Activated naive CD4-positive, alpha-beta T cell treated with Interleukin-2 at 50 U/mL for 16 hours (primary cell): ENCODE data around the gene TTC28.
A peak's percentile ranks its signal among the peaks of the same experiment; 100 is the strongest.

Source experiments
- DNase-seq: peaks from one replicate; pipeline ENCODE4 v3.0.0-alpha.2; 2020

TTC28 gene

GRCh38 chr22:28030473-28030872 lies 649.2 kb downstream of the TTC28 start:
- no peak for DNase-seq

GRCh38 chr22:28029956-28030355 lies 649.7 kb downstream of the TTC28 start:
- no peak for DNase-seq

GRCh38 chr22:28029201-28029948 lies 650.3 kb downstream of the TTC28 start:
- no peak for DNase-seq

DNA sequence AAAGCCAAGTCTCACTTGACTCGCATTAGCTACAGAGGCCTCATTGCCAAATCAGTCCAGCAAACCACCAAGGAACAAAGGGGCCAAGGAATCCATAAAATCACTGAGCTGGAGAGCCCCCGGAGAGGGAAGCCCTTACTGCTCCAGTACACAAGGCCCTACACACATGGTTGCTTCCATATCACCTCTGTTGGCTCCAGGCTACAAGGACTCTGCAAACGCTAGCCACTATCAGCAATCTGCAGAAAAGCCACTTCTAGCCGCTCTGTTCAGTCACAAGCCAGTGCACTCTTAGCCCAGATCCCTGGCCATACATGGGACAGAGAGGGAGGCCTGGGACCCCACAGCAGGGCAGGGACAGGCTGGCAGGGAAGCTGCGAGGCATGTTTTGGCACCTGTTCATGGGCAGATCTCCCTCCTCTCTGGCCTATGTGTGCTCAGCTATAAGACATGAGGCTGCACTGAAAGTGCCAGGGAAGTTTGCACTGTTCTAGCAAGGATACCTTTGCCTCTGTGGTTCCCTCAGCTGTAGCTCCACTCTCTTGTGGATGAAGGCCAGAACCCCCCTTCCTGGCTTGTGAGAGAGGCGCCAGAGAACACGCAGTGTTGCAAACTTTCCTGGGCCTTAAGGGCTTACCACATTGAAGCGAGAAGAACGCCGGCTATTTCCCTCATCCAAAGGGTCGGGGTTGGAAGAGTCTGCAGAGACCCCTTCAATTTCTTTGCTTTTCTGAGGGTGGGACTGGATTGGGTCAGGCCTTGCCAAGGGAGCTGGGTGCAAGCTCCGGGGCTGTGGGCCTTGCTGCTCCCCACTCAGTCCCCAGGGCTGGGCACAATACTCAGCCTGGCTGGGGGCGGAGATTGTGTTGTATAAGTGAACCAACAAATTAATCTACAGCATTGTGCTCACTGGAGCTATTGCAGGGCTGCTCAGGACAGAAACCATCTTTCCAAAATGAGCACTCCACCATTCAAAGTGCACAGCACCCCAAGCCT lies 651.9 kb downstream of the TTC28 start:
- no peak for DNase-seq

DNA sequence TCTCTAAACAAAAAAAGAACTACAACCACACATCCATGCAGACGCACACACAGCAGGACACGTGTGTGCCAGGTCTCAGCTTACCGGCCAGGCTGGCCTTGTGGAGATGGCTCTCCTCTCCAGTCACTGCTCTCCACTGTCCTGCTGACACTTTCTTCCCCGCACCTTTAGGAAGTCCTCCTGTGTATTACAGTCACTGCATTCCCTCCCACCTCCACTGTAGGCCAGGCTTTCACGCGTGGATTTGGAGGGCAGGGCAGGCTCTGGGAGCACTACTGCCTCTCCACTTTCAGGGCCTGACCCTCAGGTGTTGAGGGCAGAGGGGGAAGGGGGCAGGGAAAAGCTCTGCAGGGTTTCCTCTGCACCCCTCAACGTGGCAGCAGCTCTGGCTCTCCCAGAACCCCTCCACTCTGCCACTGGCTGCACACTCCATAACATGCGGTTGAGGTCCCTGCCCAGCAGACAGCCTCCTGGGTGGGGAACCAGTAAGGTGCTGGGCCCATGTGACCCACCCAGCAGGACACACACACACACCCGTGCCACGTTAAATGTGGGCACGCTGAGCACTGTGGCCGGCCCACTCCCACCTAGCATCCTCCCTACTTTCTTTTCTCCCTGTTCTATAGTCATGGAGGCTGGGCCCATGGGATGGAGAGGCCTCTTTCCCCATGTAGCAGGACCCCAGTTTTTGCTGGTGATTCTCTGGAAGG lies 653.6 kb downstream of the TTC28 start:
- DNase-seq = no peak

- DNase-seq = no peak
These were observed 654.3 kb downstream of the TTC28 start for GRCh38 chr22:28025333-28025732.

GRCh38 chr22:28024422-28024888 lies 655.2 kb downstream of the TTC28 start:
- DNase-seq = no peak

GRCh38 chr22:28023774-28024173 lies 655.9 kb downstream of the TTC28 start:
- no peak for DNase-seq

- no peak for DNase-seq
These were observed 656.6 kb downstream of the TTC28 start for GRCh38 chr22:28023036-28023435.

GRCh38 chr22:28021998-28022660 lies 657.5 kb downstream of the TTC28 start:
- DNase-seq = no peak

- DNase-seq = no peak
These were observed 658.3 kb downstream of the TTC28 start for GRCh38 chr22:28021116-28021997.

DNA sequence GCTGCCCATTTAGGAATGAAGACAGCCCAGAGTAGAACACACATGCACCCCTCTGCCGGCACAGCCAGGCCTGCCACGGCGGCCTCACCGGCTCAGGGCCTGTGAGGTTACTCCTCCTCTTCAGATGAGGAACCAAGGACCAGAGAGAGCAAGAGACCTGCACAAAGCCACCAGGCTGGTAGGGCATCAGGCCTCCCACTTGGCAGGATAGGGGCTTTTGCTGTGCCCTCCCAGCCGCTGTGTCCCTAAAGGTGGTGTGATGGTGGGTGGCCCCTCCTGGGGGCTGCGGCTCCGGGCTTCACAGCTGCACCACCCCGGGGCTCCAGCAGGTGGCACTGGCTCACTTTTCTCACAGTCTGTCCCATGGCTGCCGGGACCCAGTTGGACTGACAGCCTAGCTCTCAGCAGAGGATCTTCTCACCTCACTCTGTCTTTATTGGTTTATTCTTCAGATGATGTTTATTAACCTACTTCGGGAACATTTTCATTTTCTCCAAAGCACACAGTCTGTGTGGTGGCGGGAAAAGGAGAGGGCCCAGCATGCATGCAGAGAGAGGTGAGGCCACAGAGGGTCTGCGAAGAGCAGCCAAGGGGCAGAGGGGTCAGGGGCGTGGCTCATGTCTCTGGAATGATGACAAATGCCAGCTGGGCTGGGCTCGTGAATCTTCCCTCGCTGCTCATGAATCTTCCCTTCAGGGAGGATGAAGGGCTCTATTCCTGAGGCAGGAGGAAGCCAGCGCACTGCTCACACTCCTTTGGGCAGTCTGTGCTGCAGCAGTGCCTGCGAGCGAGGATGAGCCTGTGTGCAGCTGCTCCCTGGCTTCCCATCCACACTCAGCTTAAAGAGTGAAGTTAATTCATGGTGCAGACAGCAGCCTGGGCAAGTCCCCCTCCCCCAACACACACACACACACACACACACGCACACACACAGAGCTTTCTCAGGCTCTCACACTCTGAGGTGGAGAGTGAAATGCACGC lies 659.5 kb downstream of the TTC28 start:
- peak; percentile 63 for DNase-seq

GRCh38 chr22:28019360-28019759 lies 660.3 kb downstream of the TTC28 start:
- no peak for DNase-seq

GRCh38 chr22:28018461-28018927 lies 661.1 kb downstream of the TTC28 start:
- no peak for DNase-seq

GRCh38 chr22:28017859-28018258 lies 661.8 kb downstream of the TTC28 start:
- DNase-seq = no peak

DNA sequence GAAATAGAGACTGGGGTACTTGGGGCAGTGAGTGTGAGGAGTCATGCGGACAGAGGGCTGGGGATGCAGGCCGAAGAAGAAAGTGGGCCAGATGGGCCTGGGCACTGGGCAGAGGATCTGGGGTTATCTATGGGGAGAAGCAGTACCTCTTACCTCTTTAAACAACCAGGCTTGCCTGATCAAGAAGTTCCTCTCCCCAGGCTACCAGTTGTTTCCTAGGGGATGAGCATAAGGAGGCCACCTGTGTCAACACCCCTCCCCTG lies 662.2 kb downstream of the TTC28 start:
- no peak for DNase-seq

GRCh38 chr22:28016781-28017557 lies 662.7 kb downstream of the TTC28 start:
- no peak for DNase-seq

- no peak for DNase-seq
These were observed 663.7 kb downstream of the TTC28 start for GRCh38 chr22:28015676-28016601.
